ENCODE results near the gene SAPCD1.
A peak's percentile ranks its signal among the peaks of the same experiment; 100 is the strongest.

The SAPCD1 gene

DNA sequence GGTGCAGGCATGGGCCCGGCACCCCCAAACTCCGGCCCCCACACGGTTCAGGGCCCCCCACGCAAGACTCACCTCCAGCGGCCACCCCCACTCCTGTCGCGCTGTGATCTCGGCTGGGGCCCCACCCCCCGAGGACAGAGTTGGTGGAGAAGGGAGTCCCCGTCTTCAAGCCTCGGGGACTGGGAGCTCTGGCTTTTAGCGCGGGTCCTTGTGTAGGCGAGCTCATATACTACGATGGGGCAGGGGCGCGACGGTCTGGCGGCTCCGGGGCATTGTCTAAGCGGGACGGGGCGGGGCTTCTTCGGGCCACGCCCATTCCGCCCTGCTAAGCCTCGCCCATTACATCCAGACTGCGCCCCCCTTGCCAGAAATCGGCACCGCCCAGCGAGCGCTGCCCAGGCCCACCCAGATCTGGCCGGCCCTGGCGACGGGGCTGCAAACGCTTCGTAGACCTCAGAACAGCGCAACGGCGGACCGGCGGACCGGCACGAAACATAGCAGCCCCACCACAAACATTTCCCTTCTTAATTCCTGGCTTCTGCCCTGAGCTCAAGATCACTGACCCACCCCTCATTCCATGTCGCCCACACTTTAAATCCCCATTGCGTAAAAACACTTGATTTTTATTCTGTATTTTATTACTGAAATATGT is 32.4 kb upstream of the SAPCD1 start:
- peaks cover 31% of the 10 kb centered on the region for H3K4me1 ChIP-seq (ENCODE audit: control insufficient read depth, insufficient read depth, low read length, poor library complexity, severe bottlenecking)
- H3K27ac ChIP-seq (ENCODE audit: insufficient read depth, low read length, poor library complexity, severe bottlenecking) = peak overlapping the region; percentile 67
- H3K9me3 ChIP-seq (ENCODE audit: control insufficient read depth, low read length) = no peaks in the 10 kb centered on the region
- H3K4me3 ChIP-seq (ENCODE audit: insufficient read depth, low read depth, low read length, poor library complexity, severe bottlenecking) = peak overlapping the region; percentile 72
- no peaks in the 10 kb centered on the region for H3K27me3 ChIP-seq (replicated peaks; ENCODE audit: control insufficient read depth, insufficient read depth, low read length, poor library complexity, severe bottlenecking)
- peak; percentile 56 to 60 (median 57) for DNase-seq
- H3K36me3 ChIP-seq (ENCODE audit: control insufficient read depth, insufficient read depth, low read length) = peaks cover 21% of the 10 kb centered on the region

DNA sequence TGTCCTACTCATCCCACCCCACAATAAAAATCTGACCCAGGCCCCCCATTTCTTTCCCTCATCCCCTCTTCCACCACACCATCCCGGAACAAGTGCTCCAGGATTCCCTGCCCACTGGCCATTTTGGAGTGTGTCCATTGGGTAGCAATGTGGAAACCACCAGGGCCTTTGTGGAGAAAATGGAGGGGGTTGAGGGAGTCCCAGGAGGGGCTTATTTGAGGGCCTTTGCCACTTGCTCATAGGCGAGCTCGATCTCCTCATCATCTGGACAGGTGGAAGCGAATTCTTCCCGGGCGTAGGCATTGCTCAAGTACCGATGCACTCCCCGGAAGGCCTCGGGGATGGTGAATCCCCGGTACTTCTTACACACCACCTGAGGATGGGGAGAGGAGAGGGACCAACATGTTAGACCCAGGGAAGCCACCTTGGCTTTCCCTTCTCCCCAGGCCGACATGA is 31.8 kb upstream of the SAPCD1 start:
- Histone ChIP-seq H3K4me1 (ENCODE audit: control insufficient read depth, insufficient read depth, low read length, poor library complexity, severe bottlenecking) (peaks cover 31% of the 10 kb centered on the region), H3K9me3 (ENCODE audit: control insufficient read depth, low read length) (no peaks in the 10 kb centered on the region), H3K27me3 (replicated peaks; ENCODE audit: control insufficient read depth, insufficient read depth, low read length, poor library complexity, severe bottlenecking) (no peaks in the 10 kb centered on the region), H3K27ac (ENCODE audit: insufficient read depth, low read length, poor library complexity, severe bottlenecking) (peak overlapping the region; percentile 67), H3K36me3 (ENCODE audit: control insufficient read depth, insufficient read depth, low read length) (peaks cover 21% of the 10 kb centered on the region), H3K4me3 (ENCODE audit: insufficient read depth, low read depth, low read length, poor library complexity, severe bottlenecking) (no peak overlapping the region)
- no peak for DNase-seq

DNA sequence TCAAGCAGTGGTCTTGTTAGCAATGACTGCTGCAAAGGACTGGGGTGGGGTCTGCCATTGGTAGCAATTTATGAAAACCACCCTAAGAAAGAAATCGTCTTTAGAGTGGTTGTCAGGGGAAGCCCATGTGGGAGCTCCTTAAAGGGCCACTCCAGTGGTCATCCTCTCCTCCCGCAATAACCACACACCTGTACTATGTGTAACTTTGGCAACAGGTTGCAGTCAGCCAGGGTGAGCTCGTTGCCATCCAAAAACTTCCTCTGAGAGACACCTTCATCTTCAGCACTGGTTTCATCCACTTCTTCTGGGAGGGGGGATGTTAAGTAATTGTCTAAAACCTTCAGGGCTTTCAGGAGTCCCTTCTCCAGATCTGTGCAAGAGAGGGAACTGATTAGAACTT is 30.4 kb upstream of the SAPCD1 start:
- Histone ChIP-seq H3K4me1 (ENCODE audit: control insufficient read depth, insufficient read depth, low read length, poor library complexity, severe bottlenecking) (peaks cover 37% of the 10 kb centered on the region), H3K4me3 (ENCODE audit: insufficient read depth, low read depth, low read length, poor library complexity, severe bottlenecking) (no peak overlapping the region), H3K9me3 (ENCODE audit: control insufficient read depth, low read length) (no peaks in the 10 kb centered on the region), H3K36me3 (ENCODE audit: control insufficient read depth, insufficient read depth, low read length) (peaks cover 21% of the 10 kb centered on the region), H3K27me3 (replicated peaks; ENCODE audit: control insufficient read depth, insufficient read depth, low read length, poor library complexity, severe bottlenecking) (no peaks in the 10 kb centered on the region), H3K27ac (ENCODE audit: insufficient read depth, low read length, poor library complexity, severe bottlenecking) (no peak overlapping the region)
- no peak for DNase-seq

DNA sequence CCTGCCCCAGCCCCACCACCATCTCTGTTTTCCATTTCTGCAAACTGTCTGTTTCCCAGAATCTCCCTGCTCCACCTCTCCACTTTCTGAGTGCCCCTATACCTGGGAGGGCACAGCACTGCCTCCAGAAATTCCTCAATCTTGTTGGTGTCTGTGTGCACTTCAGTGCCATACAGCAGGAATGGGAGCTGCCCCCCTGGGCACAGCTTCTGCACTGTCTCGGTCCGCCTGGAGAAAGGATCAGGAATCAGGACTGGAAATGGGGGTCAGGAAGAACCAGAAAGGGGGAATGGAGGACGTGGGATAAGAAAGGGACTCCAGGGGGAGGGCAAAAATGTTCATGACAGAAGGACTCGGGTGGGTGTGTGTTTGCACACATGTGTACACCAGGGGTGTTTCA is 28.7 kb upstream of the SAPCD1 start:
- H3K27ac ChIP-seq (ENCODE audit: insufficient read depth, low read length, poor library complexity, severe bottlenecking) = peak overlapping the region; percentile 85
- H3K9me3 ChIP-seq (ENCODE audit: control insufficient read depth, low read length) = no peaks in the 10 kb centered on the region
- H3K4me1 ChIP-seq (ENCODE audit: control insufficient read depth, insufficient read depth, low read length, poor library complexity, severe bottlenecking) = peaks cover 50% of the 10 kb centered on the region

DNA sequence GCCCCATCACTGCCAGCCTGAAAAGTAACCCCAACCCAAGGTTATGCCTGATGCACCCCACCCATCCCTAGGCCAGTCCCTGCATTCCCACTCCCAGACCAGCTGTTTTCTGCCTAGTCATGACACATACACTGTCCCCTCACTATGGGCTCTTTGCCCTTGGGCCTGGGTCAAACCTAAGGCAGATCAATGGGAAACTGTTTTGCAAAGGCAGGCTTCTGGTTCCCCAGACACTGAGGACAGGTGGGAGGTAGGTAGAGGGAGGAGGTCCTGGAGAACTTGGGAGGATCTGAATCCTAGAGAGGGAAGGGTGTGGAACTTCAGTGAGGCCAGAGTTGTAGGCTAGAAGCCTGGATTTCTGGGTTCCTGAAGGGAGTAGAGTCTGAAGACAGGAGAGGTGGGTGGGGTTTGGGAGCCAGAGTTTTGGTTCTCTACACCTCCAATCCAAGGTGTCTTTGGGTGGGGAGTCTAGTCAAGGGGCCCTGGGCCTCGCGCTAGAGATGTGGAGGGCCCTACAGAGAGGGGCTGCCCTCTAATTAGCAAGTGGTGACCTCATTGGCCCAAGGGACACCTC is 28.1 kb upstream of the SAPCD1 start:
- H3K27me3 ChIP-seq (replicated peaks; ENCODE audit: control insufficient read depth, insufficient read depth, low read length, poor library complexity, severe bottlenecking) = no peaks in the 10 kb centered on the region
- H3K36me3 ChIP-seq (ENCODE audit: control insufficient read depth, insufficient read depth, low read length) = peaks cover 21% of the 10 kb centered on the region
- H3K4me3 ChIP-seq (ENCODE audit: insufficient read depth, low read depth, low read length, poor library complexity, severe bottlenecking) = peak overlapping the region; percentile 66
- peak in 1 of 3 donors; percentile 51 for DNase-seq
- H3K9me3 ChIP-seq (ENCODE audit: control insufficient read depth, low read length) = no peaks in the 10 kb centered on the region
- H3K4me1 ChIP-seq (ENCODE audit: control insufficient read depth, insufficient read depth, low read length, poor library complexity, severe bottlenecking) = peaks cover 50% of the 10 kb centered on the region
- peak overlapping the region; percentile 85 for H3K27ac ChIP-seq (ENCODE audit: insufficient read depth, low read length, poor library complexity, severe bottlenecking)

More for the DNA sequence above, 28.7 kb upstream of the SAPCD1 start:
- no peak for DNase-seq
- no peaks in the 10 kb centered on the region for H3K27me3 ChIP-seq (replicated peaks; ENCODE audit: control insufficient read depth, insufficient read depth, low read length, poor library complexity, severe bottlenecking)
- H3K36me3 ChIP-seq (ENCODE audit: control insufficient read depth, insufficient read depth, low read length) = peaks cover 21% of the 10 kb centered on the region
- H3K4me3 ChIP-seq (ENCODE audit: insufficient read depth, low read depth, low read length, poor library complexity, severe bottlenecking) = no peak overlapping the region

DNA sequence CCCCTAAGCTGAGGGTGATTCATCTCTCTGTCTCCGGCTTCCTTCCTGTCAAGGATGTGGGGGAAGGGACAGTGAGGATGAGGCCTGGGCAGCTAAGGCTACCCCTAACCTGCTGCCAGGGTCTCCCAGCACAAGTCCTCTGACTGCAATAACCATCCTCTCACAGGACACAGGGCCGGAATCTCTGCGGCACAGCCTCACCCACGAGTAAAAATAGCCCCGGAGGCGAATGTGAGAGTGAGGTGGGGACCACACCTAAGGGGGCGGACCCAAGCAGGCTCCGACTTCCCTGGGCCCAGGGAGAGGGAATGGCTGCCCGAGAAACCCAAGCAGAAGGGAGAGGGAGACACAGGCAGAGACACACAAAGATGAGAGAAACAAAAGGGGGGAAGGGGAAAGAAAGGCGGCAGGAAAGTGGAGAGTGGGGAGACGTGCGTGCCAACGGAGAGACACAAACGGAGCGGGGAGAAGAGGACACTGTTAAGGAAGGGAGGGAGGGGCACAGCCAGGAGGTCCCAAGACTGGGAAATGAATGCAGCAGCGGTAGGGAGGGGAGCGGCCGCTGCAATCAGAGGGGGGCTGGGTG is 27.5 kb upstream of the SAPCD1 start:
- DNase-seq = peak in 2 of 3 donors; percentile 51 to 60
- H3K4me1 ChIP-seq (ENCODE audit: control insufficient read depth, insufficient read depth, low read length, poor library complexity, severe bottlenecking) = peaks cover 47% of the 10 kb centered on the region
- no peaks in the 10 kb centered on the region for H3K27me3 ChIP-seq (replicated peaks; ENCODE audit: control insufficient read depth, insufficient read depth, low read length, poor library complexity, severe bottlenecking)
- peak overlapping the region; percentile 66 for H3K4me3 ChIP-seq (ENCODE audit: insufficient read depth, low read depth, low read length, poor library complexity, severe bottlenecking)
- H3K36me3 ChIP-seq (ENCODE audit: control insufficient read depth, insufficient read depth, low read length) = peaks cover 21% of the 10 kb centered on the region
- no peaks in the 10 kb centered on the region for H3K9me3 ChIP-seq (ENCODE audit: control insufficient read depth, low read length)
- H3K27ac ChIP-seq (ENCODE audit: insufficient read depth, low read length, poor library complexity, severe bottlenecking) = peak overlapping the region; percentile 85

DNA sequence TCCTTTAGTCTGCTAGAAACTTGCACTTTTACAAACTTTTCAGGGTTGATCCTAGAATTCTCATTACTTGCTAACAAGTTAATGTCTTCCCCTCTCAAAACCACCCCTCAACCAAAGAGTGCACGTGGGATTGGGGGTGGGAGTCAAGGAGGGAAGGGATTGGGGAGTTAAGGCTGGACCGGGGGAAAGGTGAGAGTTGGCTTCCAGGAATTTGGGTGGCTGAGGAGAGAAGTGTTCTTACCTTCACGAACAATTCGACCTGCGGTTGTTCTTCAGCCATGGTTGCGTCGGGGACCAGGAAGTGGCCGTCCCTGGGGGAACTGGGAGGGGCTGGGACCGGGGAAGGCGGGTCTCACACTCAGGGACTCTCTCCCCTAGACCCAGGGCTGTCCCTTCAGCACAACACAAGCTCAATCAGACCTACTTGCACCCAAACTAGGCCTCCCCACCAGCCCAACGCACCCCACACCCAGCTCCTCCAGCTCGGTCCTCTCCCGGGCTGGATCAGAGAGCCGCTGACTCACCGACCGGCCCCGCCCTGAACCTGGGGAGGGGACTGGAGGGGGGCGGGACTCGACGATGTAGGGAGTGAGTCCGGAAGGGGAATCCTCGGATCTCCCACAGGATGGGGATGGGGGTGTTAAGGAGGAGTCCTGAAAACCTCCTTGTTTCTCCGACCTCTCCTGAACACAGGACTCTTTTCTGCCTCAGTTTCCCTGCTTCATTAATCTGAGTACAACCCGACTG is 26.3 kb upstream of the SAPCD1 start, which contains the start of gene CLIC1:
Gene CLIC1, minus strand, starts transcription at position 510 of the 747 bp plus-strand sequence. Its CDS starts 230 bp downstream, at position 280.
- Histone ChIP-seq H3K27ac (ENCODE audit: insufficient read depth, low read length, poor library complexity, severe bottlenecking) (peak within 1 kb of the TSS; percentile 85), H3K27me3 (replicated peaks; ENCODE audit: control insufficient read depth, insufficient read depth, low read length, poor library complexity, severe bottlenecking) (no peaks in the 10 kb centered on the region), H3K36me3 (ENCODE audit: control insufficient read depth, insufficient read depth, low read length) (peaks cover 21% of the 10 kb centered on the region), H3K4me3 (ENCODE audit: insufficient read depth, low read depth, low read length, poor library complexity, severe bottlenecking) (peak within 1 kb of the TSS; percentile 66), H3K9me3 (ENCODE audit: control insufficient read depth, low read length) (no peaks in the 10 kb centered on the region), H3K4me1 (ENCODE audit: control insufficient read depth, insufficient read depth, low read length, poor library complexity, severe bottlenecking) (peaks cover 50% of the 10 kb centered on the region)
- DNase-seq = peak; percentile 60 to 64 (median 64)

DNA sequence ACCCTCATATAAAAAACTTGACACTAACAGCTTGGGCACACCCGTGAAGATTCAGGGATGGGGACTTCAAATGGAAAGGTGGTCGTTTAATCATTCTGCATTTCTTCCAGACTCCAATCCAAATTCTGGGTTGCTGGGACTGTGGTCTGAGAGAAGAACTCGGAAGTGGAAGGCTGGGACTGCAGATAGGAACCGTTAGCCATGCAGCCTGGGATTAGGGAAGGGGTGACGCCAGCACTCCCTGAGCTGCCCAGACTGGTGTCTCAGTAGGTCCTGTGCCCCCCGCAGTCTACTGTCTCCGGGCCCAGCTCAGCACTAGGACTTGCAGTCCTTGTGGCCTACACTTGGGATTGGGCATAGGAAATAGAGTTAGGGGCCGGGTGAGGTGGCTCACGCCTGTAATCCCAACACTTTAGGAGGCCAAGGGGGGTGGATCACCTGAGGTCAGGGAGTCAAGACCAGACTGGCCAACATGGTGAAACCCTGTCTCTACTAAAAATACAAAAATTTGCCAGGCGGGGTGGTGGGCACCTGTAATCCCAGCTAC is 25.6 kb upstream of the SAPCD1 start:
- Histone ChIP-seq H3K9me3 (ENCODE audit: control insufficient read depth, low read length) (no peaks in the 10 kb centered on the region), H3K4me3 (ENCODE audit: insufficient read depth, low read depth, low read length, poor library complexity, severe bottlenecking) (peak overlapping the region; percentile 66), H3K27ac (ENCODE audit: insufficient read depth, low read length, poor library complexity, severe bottlenecking) (peak overlapping the region; percentile 85), H3K36me3 (ENCODE audit: control insufficient read depth, insufficient read depth, low read length) (peaks cover 16% of the 10 kb centered on the region), H3K4me1 (ENCODE audit: control insufficient read depth, insufficient read depth, low read length, poor library complexity, severe bottlenecking) (peaks cover 50% of the 10 kb centered on the region), H3K27me3 (replicated peaks; ENCODE audit: control insufficient read depth, insufficient read depth, low read length, poor library complexity, severe bottlenecking) (no peaks in the 10 kb centered on the region)
- DNase-seq = no peak

DNA sequence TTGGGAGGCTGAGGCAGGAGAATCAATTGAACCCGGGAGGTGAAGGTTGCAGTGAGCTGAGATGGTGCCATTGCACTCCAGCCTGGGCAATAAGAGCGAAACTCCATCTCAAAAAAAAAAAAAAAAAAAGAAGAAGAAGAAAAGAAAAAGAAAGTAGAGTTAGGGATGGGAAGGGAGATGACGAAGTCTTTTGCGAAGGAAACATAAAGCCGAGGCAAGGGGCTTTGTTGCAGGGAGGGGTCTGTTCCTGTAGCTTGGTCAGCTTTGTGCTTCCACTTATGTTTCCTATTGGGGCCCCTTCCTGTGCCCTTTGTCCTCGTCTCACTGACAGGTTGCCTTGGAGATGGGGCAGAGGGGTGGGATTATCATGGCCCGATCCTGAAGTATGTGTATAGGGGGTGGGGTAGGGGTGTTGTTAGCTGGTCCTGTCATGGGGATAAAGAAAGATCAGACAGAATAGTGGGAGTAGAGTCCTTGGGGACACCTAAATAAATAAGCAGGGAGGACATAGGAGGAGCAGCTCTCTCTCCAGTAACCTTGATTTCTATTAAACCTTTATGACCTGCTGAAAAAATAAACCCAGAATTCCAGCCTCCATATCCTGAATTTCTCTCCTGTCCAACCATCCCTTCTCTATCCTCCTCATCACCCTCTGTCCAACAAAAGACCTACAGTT is 25.0 kb upstream of the SAPCD1 start:
- Histone ChIP-seq H3K9me3 (ENCODE audit: control insufficient read depth, low read length) (no peaks in the 10 kb centered on the region), H3K4me1 (ENCODE audit: control insufficient read depth, insufficient read depth, low read length, poor library complexity, severe bottlenecking) (peaks cover 50% of the 10 kb centered on the region), H3K27me3 (replicated peaks; ENCODE audit: control insufficient read depth, insufficient read depth, low read length, poor library complexity, severe bottlenecking) (no peaks in the 10 kb centered on the region), H3K4me3 (ENCODE audit: insufficient read depth, low read depth, low read length, poor library complexity, severe bottlenecking) (peak overlapping the region; percentile 41), H3K27ac (ENCODE audit: insufficient read depth, low read length, poor library complexity, severe bottlenecking) (peak overlapping the region; percentile 85), H3K36me3 (ENCODE audit: control insufficient read depth, insufficient read depth, low read length) (peaks cover 10% of the 10 kb centered on the region)
- DNase-seq = peak in 1 of 3 donors; percentile 8
